ENCODE results near the gene D2HGDH. TPM values are rescaled to one million over a fixed set of nuclear protein-coding genes. Genes with fewer than 3 reads are reported as not detected.

Gene D2HGDH
- total and polyA plus RNA-seq, 2 of the 13 experiments (the other 11 are each of a cell fraction or from before 2014, with no cell fraction given), result 19.2 to 20.3 TPM

- no peak; the same call in 1 of the 2 replicates for TF ChIP-seq ZNF329 (CRISPR knock-in tag; IDR thresholded peaks at IDR 0.05; ENCODE audit: low read depth)
- TF ChIP-seq CC2D1A (CRISPR knock-in tag; IDR thresholded peaks at IDR 0.05), result peak; percentile 96
- TF ChIP-seq ZNF318 (CRISPR knock-in tag; IDR thresholded peaks at IDR 0.05), result peak; percentile 95
- no peak for TF ChIP-seq SIX4 (CRISPR knock-in tag; IDR thresholded peaks at IDR 0.05)
- no peak for TF ChIP-seq ZNF101 (CRISPR knock-in tag; IDR thresholded peaks at IDR 0.05; ENCODE audit: borderline replicate concordance, low read depth)
- TF ChIP-seq RELA (CRISPR knock-in tag; IDR thresholded peaks at IDR 0.05), result no peak
- peak; percentile 85; the same call in 1 of the 2 replicates for TF ChIP-seq ZNF891 (CRISPR knock-in tag; IDR thresholded peaks at IDR 0.05)
- no peak; the same call in 1 of the 2 replicates for TF ChIP-seq NCOA2 (CRISPR knock-in tag; IDR thresholded peaks at IDR 0.05)
- TF ChIP-seq ZNF224 (CRISPR knock-in tag; IDR thresholded peaks at IDR 0.05), result peak; percentile 78; the same call in 1 of the 2 replicates
- 0 out of 2 replicates have a peak, but pooled peaks have one; percentile 12 for TF ChIP-seq ZNF276 (CRISPR knock-in tag; IDR thresholded peaks at IDR 0.05; ENCODE audit: low read depth)
- TF ChIP-seq ZNF20 (CRISPR knock-in tag; IDR thresholded peaks at IDR 0.05), result no peak
- no peak for TF ChIP-seq PAWR (CRISPR knock-in tag; IDR thresholded peaks at IDR 0.05; ENCODE audit: borderline replicate concordance)
- peak; percentile 84 for TF ChIP-seq SP4 (CRISPR knock-in tag; IDR thresholded peaks at IDR 0.05)
- TF ChIP-seq THAP8 (CRISPR knock-in tag; IDR thresholded peaks at IDR 0.05; ENCODE audit: borderline replicate concordance), result peak; percentile 86
- peak; percentile 57; the same call in 1 of the 2 replicates for TF ChIP-seq ZNF501 (CRISPR knock-in tag; IDR thresholded peaks at IDR 0.05)
- TF ChIP-seq MTA1 (CRISPR knock-in tag; IDR thresholded peaks at IDR 0.05; ENCODE audit: borderline replicate concordance), result peak; percentile 51; the same call in 1 of the 2 replicates
- peak; percentile 85 for TF ChIP-seq RBM22 (optimal IDR thresholded peaks at IDR 0.05; ENCODE audit: low read length)
Measured at GRCh38 chr2:241701399-241702154, 32.9 kb upstream of the D2HGDH start, which contains the start of gene ING5 (continued).

All from HepG2 (cell line).